Endothelial cell of umbilical vein (primary cell): ENCODE measurements around the gene ABHD5. TPM values are rescaled to one million over a fixed set of nuclear protein-coding genes. Genes with fewer than 3 reads are reported as not detected.

Experiments used
- BruUV-seq: library from RNA; stranded (reverse); fragments of 400-500 nt; replicated peaks from 2 replicates; lab custom pipeline; 2021; lab: Mats Ljungman, UMichigan
- CTCF ChIA-PET: fragments of 300-600, 350-600 bp; sonication (Branson Sonifier 250); formaldehyde crosslinking; loops from one replicate; lab custom pipeline; 2021; ENCODE audit warnings: antibody characterized with exemption, inconsistent platforms; lab: Charles Lee
- POLR2A ChIA-PET: fragments of 300-600, 350-600 bp; sonication (Branson Sonifier 250); formaldehyde crosslinking; loops from one replicate; lab custom pipeline; 2021; ENCODE audit warnings: antibody characterized with exemption, inconsistent platforms; lab: Charles Lee
- DNase-seq: peaks from one replicate; pipeline ENCODE4 v3.0.0-alpha.2; 2011; ENCODE audit warnings: low read depth, low spot score
- FAIRE-seq: peaks from 2 replicates; lab custom pipeline; 2011; peaks lifted over from hg19 to GRCh38; lab: Jason Lieb, UNC
- H2AFZ ChIP-seq: 2 replicates; pipeline ENCODE4 v1.6.0; 2012; ENCODE audit warnings: low read depth, low read length, control low read depth, inconsistent platforms
- H3K27ac ChIP-seq: 2 replicates; pipeline ENCODE4 v1.5.1; 2011; ENCODE audit warnings: low read depth, mild to moderate bottlenecking, control low read depth, low read length, moderate library complexity; ENCODE audit not compliant: insufficient read depth
- H3K27me3 ChIP-seq, 2 experiments: 2 replicates each; pipeline versions ENCODE4 v1.6.0 to v1.6.1; 2011; ENCODE audit warnings: low read length in 2 of 2, mixed read lengths in 1 of 2; ENCODE audit not compliant: control insufficient read depth in 2 of 2, insufficient read depth in 2 of 2
- H3K36me3 ChIP-seq, 2 experiments: 2 replicates in 1 of 2; 3 replicates in 1 of 2; pipeline ENCODE4 v1.5.1; 2011; ENCODE audit warnings: low read length in 2 of 2, mild to moderate bottlenecking in 1 of 2, moderate library complexity in 1 of 2; ENCODE audit not compliant: control insufficient read depth in 2 of 2, insufficient read depth in 2 of 2; ENCODE audit errors: extremely low read depth in 1 of 2
- H3K4me1 ChIP-seq: 3 replicates; pipeline ENCODE4 v1.5.1; 2011; ENCODE audit warnings: mild to moderate bottlenecking, low read length; ENCODE audit not compliant: control insufficient read depth, insufficient read depth; ENCODE audit errors: extremely low read depth
- H3K4me2 ChIP-seq: 2 replicates; pipeline ENCODE4 v1.6.1; 2011; ENCODE audit warnings: low read length, control low read depth, mixed read lengths; ENCODE audit not compliant: insufficient read depth
- H3K4me3 ChIP-seq, 3 experiments: fragments of 200-600 bp in 1 of 3; sonication (generic), shearing (Covaris generic) in 1 of 3; replicated peaks in 1 of 3; 2 replicates each; pipeline ENCODE4 v1.5.1; 2011 to 2016; ENCODE audit warnings: control low read depth in 3 of 3, low read length in 3 of 3, mild to moderate bottlenecking in 2 of 3, inconsistent platforms in 1 of 3, low read depth in 1 of 3, moderate library complexity in 1 of 3; ENCODE audit not compliant: insufficient read depth in 1 of 3
- H3K79me2 ChIP-seq: 2 replicates; pipeline ENCODE4 v1.6.0; 2012; ENCODE audit warnings: low read length, inconsistent platforms; ENCODE audit not compliant: control insufficient read depth, insufficient read depth
- H3K9ac ChIP-seq: replicated peaks from 2 replicates; pipeline ENCODE3; 2011; ENCODE audit warnings: low read length, control low read depth; ENCODE audit not compliant: insufficient read depth; ENCODE audit errors: extremely low read depth
- H3K9me1 ChIP-seq: replicated peaks from 3 replicates; pipeline ENCODE4 v1.6.0; 2011; ENCODE audit warnings: mild to moderate bottlenecking, low read length; ENCODE audit not compliant: control insufficient read depth, insufficient read depth; ENCODE audit errors: extremely low read depth
- H3K9me3 ChIP-seq: replicated peaks from 2 replicates; pipeline ENCODE4 v1.5.1; 2012; ENCODE audit warnings: low read length, inconsistent platforms; ENCODE audit not compliant: control insufficient read depth, insufficient read depth
- H4K20me1 ChIP-seq: replicated peaks from 2 replicates; pipeline ENCODE3; 2011; ENCODE audit warnings: mild to moderate bottlenecking, low read length; ENCODE audit not compliant: control insufficient read depth, insufficient read depth; ENCODE audit errors: extremely low read depth
- EZH2 ChIP-seq: IDR thresholded peaks from 2 replicates; pipeline ENCODE4 v1.6.1; 2012; ENCODE audit warnings: borderline replicate concordance, low read depth, mild to moderate bottlenecking, moderate library complexity, low read length, inconsistent platforms; ENCODE audit not compliant: severe bottlenecking
- FOS ChIP-seq: IDR thresholded peaks from 2 replicates; pipeline ENCODE4 v1.6.1; 2011; ENCODE audit warnings: mild to moderate bottlenecking, low read length, moderate library complexity, borderline replicate concordance; ENCODE audit not compliant: insufficient read depth
- GATA2 ChIP-seq: IDR thresholded peaks from 2 replicates; pipeline ENCODE4 v1.7.0; 2011; ENCODE audit warnings: low read depth, mild to moderate bottlenecking, moderate library complexity, mixed read lengths, low read length; ENCODE audit not compliant: insufficient read length, insufficient read depth
- JUN ChIP-seq: IDR thresholded peaks from 2 replicates; pipeline ENCODE4 v1.6.1; 2011; ENCODE audit warnings: borderline replicate concordance, low read depth; ENCODE audit not compliant: insufficient read length, insufficient read depth
- MYC ChIP-seq: IDR thresholded peaks from one replicate; pipeline ENCODE4 v1.6.1; 2011; ENCODE audit warnings: mild to moderate bottlenecking, low read depth, low read length
- POLR2A ChIP-seq: IDR thresholded peaks from 2 replicates; pipeline ENCODE4 v1.6.1; 2012; ENCODE audit warnings: low read depth, mild to moderate bottlenecking, control low read depth, low read length
- POLR2AphosphoS5 ChIP-seq: IDR thresholded peaks from 2 replicates; pipeline ENCODE4 v1.6.1; 2012; ENCODE audit warnings: low read depth, mild to moderate bottlenecking, control low read depth, low read length, moderate library complexity; ENCODE audit not compliant: insufficient read depth
- dilution Hi-C: fragments of 300-500 bp; cut with MboI; formaldehyde crosslinking; loops from one replicate; pipeline ENCODE4 v1.15.0; 2019; ENCODE audit warnings: low sequenced_read_pairs; ENCODE audit not compliant: extremely low pct_ligation_motif_present
- intact Hi-C: fragments of 100-400 bp; cut with micrococcal nuclease; formaldehyde crosslinking; loops from one replicate; pipeline ENCODE4 v1.10.0; 2022
- polyA plus RNA-seq, 4 experiments: library from polyadenylated mRNA; depleted of rRNA in 3 of 4; stranded (reverse) in 3 of 4; unstranded in 1 of 4; fragments of >200 nt; gene quantifications; 2 replicates each; pipeline versions ENCODE4 v1.2.1 to v1.2.3, GENCODE V29; 2011 to 2012; ENCODE audit warnings: missing spikeins in 1 of 4
- total RNA-seq: library from RNA; stranded (reverse); gene quantifications from 2 replicates; pipeline ENCODE4 v1.2.3, GENCODE V29; 2021
- TF ChIP-seq, protein P1 (sequence below), 2 donors: IDR thresholded peaks; 1 replicate in 1 of 2; 2 replicates in 1 of 2; pipeline ENCODE4 v1.5.1; 2011; ENCODE audit warnings: low read length in 2 of 2, mild to moderate bottlenecking in 2 of 2, moderate library complexity in 2 of 2, control low read depth in 1 of 2, inconsistent platforms in 1 of 2, low read depth in 1 of 2; ENCODE audit not compliant: insufficient read depth in 1 of 2; ENCODE audit errors: extremely low read depth in 1 of 2
- TF ChIP-seq, protein P2 (sequence below): IDR thresholded peaks from 2 replicates; pipeline ENCODE4 v1.6.1; 2011; ENCODE audit not compliant: insufficient read depth, insufficient read length

Gene ABHD5
- total and polyA plus RNA-seq, 2 donors (not counting 3 experiments of a cell fraction or from before 2014, with no cell fraction given), result 10.0 to 21.2 TPM

DNA sequence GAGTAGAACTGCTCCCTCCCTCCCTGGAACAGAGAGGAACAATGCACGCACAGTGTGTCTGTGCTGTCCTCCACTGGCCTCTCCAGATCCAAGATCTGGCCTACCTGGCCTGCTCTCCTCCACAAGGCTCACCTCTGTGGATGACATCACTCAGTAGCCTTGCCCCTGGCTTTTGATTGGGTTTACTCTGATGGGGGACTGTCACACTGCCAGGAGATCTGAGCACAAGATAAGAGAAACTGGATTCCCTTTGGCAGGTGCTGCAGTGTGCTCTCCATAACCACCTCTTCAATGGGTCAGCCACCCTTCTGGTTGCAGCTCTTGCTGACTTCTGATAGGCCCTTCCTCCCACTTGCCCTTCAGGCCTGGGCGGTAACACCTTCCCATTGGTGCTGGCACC lies 46.3 kb upstream of the ABHD5 start:
- intact Hi-C loops, result no loop called here
- CTCF ChIA-PET, result no interaction called here
- no peaks in the 10 kb centered on the region for H3K9me1 ChIP-seq

More for the DNA sequence above, 46.3 kb upstream of the ABHD5 start:
- DNase-seq (no peak), FAIRE-seq (no peak)
- peaks cover 0 to 2% of the 10 kb centered on the region in 2 experiments for H3K27me3 ChIP-seq
- dilution Hi-C loops, result no loop called here
- no peaks in the 10 kb centered on the region for H3K4me1 ChIP-seq
- H2AFZ ChIP-seq, result no peak overlapping the region
- H3K9ac ChIP-seq, result no peak overlapping the region
- POLR2A ChIA-PET, result no interaction called here
- TF ChIP-seq POLR2A (no peak), MYC (no peak), JUN (no peak), GATA2 (no peak), POLR2AphosphoS5 (no peak), EZH2 (no peak), FOS (no peak)
- TF ChIP-seq, protein P1, sequence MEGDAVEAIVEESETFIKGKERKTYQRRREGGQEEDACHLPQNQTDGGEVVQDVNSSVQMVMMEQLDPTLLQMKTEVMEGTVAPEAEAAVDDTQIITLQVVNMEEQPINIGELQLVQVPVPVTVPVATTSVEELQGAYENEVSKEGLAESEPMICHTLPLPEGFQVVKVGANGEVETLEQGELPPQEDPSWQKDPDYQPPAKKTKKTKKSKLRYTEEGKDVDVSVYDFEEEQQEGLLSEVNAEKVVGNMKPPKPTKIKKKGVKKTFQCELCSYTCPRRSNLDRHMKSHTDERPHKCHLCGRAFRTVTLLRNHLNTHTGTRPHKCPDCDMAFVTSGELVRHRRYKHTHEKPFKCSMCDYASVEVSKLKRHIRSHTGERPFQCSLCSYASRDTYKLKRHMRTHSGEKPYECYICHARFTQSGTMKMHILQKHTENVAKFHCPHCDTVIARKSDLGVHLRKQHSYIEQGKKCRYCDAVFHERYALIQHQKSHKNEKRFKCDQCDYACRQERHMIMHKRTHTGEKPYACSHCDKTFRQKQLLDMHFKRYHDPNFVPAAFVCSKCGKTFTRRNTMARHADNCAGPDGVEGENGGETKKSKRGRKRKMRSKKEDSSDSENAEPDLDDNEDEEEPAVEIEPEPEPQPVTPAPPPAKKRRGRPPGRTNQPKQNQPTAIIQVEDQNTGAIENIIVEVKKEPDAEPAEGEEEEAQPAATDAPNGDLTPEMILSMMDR (IDR thresholded peaks at IDR 0.05; ENCODE audit: extremely low read depth in 1 of 2, insufficient read depth in 1 of 2, low read depth in 1 of 2, low read length in 2 of 2), result no peak
- TF ChIP-seq, protein P2, sequence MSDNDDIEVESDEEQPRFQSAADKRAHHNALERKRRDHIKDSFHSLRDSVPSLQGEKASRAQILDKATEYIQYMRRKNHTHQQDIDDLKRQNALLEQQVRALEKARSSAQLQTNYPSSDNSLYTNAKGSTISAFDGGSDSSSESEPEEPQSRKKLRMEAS, result no peak
- no peak overlapping the region for H3K4me3 ChIP-seq
- no peaks in the 10 kb centered on the region for H3K9me3 ChIP-seq
- H3K79me2 ChIP-seq, result no peaks in the 10 kb centered on the region
- no peaks in the 10 kb centered on the region for H3K36me3 ChIP-seq
- H4K20me1 ChIP-seq, result no peaks in the 10 kb centered on the region
- BruUV-seq, result no TSS peak
- H3K27ac ChIP-seq, result no peak overlapping the region
- H3K4me2 ChIP-seq, result no peak overlapping the region
